DMS79 (cell line): ENCODE results near the gene SETBP1.

Experiments used
- DNase-seq: peaks from one replicate; lab custom pipeline; 2025; lab: John Stamatoyannopoulos, UW

Gene SETBP1

DNA sequence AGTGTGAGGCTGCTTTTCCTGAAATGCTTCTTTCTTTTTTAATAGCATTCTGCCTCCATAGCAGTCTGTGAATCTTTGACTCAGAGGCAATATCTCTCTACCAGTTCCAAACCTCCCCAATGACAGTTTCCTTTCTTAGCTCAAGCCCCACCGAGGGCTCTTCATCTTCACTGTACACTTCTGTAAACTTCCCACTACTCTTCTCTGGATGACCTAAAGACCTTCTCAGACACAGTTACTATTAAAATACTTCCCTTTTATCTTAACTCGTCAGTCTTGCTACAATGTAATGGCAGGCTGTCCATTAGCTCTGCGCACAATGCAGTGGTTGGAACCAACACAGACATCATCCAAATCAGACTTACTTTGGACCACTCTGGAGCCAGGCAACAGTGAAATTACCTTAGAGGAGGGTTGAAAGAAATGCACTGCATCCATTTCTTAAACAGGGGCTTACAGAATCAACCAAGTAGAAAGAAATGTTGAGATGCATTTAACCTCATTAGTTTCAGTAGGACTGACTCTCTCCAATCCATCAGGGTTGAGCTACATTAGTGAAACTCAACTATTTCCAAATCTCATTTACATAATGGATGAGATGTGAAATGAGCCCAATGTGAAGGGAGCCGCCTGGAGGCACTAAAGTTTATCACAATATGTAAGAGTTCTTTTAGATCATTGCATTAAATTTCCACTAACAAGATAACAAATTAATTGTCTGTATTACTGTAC is 343.8 kb downstream of the SETBP1 start:
- DNase-seq: peak; percentile 20

DNA sequence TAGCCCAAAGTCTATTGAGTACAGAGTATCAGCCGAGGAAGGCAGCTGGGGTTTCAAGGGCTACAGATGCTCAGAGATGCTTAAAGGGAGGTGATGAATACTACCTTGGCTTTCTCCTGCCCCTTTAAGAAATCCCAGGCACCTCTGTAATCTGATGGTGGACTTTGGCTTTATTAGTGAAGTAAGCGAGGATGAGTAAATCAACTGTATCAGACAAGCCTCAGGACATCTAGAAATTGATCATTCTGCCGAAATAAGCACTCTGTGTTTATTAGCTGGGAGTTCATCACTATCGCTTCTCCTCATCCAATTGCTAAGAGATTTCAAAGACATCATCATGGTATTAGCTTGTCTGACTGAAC is 344.4 kb downstream of the SETBP1 start:
- DNase-seq: no peak

DNA sequence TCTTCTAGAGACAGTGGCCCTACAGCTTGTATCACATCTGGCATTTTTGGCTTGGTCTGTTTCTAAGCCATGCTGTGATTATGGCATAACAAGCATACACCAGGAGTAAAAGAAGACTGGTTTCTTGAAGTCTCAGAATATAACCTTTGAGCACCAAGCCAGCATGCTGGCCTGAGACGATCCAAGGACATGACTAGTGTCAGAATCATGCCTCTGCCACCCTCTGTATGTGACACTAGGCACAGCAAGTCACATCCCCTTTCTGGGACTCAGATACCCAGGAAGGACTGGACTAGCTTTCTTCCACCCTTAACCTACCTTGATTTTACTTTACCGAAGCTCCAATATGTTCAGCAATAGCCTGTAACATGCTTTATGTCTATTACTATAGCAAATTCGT is 345.5 kb downstream of the SETBP1 start:
- DNase-seq: no peak

DNA sequence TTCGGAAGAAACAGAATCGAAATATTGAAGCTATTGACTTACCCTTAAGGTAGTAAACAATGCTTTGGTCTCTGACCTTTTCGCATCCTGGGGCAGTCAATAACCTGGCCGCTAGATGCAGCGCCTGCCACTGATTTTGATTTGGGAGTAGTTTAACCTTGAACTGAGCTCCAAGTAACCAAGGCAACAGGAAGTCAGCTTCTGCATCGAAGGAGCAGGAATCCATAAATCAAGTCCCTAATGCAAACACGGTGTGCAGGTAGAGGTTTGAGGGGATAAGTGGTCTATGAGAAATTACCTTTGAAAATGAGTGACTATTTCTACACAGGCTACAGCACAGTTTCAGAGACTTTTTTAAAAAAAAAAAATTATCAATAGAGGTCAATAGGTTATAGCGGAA is 353.5 kb downstream of the SETBP1 start:
- DNase-seq: no peak

DNA sequence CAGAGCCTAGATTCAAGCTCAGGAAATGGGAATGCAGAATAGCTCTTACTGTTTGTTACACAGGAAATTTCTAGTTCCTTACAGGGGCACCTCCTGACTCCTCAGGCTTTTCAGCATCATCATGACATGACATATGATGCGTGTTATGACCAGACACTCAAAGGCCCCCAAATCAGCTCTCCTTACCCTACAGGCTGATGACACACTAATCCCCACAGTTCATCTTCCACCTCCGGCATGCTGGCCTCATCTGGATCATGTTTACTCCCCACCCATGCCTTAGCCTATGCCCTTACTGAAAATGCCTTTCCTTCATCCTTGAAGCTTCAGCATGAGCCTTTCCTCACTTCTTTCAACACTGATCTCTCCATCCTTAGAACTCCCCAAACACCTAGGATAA is 356.9 kb downstream of the SETBP1 start:
- DNase-seq: no peak

DNA sequence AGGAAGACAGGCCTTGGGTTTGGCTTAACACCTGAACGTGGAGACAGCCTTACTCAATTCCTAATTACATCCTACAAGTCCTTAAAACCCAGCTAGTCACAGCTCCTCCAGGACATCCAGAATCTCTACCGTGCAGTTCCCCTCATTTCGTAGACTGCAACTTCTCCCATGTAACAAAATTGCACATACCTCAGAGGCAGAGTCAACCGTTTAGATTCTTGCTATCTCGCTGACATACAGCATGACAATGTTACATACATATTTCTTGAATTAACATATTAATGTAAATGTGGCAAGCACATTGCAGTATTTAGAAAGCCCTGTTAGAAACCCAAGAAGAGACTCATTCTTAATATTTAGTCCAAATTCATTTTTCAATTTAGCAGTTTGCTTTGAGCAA is 358.7 kb downstream of the SETBP1 start:
- no peak for DNase-seq

GRCh38 chr18:45040879-45041278 is 360.2 kb downstream of the SETBP1 start:
- DNase-seq: no peak

GRCh38 chr18:45044787-45045186 is 364.1 kb downstream of the SETBP1 start:
- no peak for DNase-seq

- DNase-seq: no peak
Observed at GRCh38 chr18:45046228-45046627, 365.5 kb downstream of the SETBP1 start.

DNA sequence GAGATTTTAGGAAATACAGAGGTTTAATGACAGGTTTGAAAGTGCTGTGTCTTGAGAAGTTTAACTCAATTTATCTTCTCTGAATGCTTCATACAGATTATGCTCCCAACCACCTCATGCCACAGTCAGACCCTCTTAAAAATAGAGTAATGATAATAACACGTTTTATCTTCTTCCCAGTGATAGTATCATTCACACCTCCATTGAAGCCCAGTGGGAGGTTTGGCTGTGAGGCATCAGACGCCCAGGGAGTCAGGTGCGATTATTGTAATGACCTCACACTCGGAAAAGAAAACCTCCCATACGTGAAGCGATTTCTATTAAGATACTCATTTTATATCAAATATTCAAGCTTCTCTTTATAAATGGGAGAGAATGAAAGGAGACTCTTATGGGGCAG is 366.3 kb downstream of the SETBP1 start:
- DNase-seq: no peak

DNA sequence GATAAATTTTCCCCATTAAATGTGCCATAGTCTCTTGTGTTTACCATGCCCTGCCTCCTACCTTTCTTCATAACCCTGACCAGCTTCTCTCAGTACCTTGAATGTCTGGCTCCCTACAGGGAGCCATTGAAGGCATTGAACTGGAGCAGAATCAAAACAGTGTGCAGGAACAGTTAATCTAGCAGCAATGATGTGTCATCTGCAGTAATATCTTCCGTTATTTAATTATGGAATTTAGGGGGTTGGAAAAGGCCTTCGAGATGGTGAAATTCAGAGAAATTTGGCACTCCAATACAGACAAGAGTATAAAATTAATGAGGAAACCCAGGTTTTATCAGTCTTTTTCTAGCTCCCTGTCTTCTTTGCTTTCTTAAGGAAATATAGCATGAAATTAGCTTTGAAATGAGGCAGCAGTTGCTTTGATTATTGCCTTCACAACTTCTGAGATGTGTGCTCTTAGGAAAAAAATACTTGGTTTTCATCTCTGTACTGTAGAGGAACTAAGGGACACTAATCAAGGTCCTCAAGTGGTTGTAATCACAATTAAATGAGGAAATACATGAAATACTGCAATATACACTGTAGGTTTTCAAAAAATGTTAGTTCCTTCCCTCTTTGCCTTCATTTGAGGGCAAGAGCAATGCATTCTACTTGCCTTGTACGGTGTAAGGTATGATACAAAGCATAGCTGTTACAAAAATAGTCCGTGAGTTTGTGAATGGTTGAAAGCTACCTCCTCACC is 369.1 kb downstream of the SETBP1 start:
- no peak for DNase-seq

- DNase-seq: no peak
Observed at GRCh38 chr18:45050712-45051601, 370.3 kb downstream of the SETBP1 start.

- DNase-seq: no peak
Observed at GRCh38 chr18:45054636-45055035, 373.9 kb downstream of the SETBP1 start.

- no peak for DNase-seq
Observed at GRCh38 chr18:45055811-45056210, 375.1 kb downstream of the SETBP1 start.

- no peak for DNase-seq
Observed at GRCh38 chr18:45056926-45057325, 376.2 kb downstream of the SETBP1 start.

DNA sequence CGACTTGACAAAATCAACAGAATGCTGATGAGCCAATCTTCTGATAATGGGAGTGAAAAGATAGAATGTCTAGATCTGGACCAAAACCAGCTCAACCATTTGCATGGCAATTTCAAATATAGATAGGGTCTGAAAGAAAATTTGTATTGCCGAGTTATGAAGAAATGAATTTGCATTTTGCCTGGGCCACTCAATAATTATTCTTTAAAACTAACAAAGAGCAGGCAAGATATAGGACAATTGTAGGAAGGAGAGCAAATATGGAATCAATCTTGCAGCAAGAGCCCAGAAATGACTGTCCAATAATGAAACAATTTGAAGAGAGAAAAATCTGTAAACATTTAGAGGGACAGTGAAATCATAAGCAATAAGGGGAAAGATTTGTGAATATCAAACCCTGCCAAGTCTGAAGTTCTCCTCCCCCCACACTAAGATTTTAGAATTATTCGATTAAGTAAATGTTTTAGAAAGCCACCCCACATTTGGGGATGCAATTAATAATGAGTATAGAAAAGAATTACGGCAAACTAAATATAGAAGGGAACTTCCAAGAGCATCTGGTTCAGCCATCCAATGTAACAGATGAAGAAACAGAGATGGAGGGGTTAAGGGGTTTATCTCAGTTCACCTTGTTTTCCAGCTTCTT is 377.4 kb downstream of the SETBP1 start:
- no peak for DNase-seq

GRCh38 chr18:45059695-45060094 is 379.0 kb downstream of the SETBP1 start:
- DNase-seq: no peak

- no peak for DNase-seq
Observed at GRCh38 chr18:45060102-45060501, 379.4 kb downstream of the SETBP1 start.

- DNase-seq: no peak
Observed at GRCh38 chr18:45061359-45061758, 380.7 kb downstream of the SETBP1 start.

- no peak for DNase-seq
Observed at GRCh38 chr18:45063246-45064038, 382.8 kb downstream of the SETBP1 start.

DNA sequence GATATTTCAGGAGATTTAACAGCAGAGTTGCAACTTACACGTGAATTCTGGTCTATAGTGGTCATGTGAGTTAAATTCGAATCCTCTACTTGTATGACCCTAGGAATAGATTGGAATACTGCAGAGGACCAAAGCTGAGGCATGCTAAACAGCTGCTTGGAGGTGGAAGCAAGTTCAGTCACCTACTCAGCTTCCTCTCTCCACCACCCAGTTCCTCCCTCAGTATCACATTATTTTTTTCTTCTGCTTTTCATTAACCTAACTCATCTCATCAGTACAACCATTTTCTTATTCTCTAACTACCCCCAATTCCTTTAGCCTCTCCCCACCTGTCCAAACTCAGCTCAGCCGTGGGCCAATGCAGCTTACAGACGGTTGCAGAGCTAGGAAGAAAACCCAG is 385.5 kb downstream of the SETBP1 start:
- DNase-seq: no peak
